HuH-7.5 (cell line): Measurements from ENCODE around the gene TGFB2.

Source experiments
- DNase-seq: peaks from one replicate; pipeline ENCODE4 v3.0.0; 2011; ENCODE audit warnings: low spot score

Gene TGFB2

GRCh38 chr1:218488986-218489385 is 143.8 kb downstream of the TGFB2 start:
- DNase-seq = no peak

- DNase-seq = no peak
Observed at GRCh38 chr1:218490406-218490922, 145.3 kb downstream of the TGFB2 start.

- no peak for DNase-seq
Observed at GRCh38 chr1:218492874-218493273, 147.7 kb downstream of the TGFB2 start.

DNA sequence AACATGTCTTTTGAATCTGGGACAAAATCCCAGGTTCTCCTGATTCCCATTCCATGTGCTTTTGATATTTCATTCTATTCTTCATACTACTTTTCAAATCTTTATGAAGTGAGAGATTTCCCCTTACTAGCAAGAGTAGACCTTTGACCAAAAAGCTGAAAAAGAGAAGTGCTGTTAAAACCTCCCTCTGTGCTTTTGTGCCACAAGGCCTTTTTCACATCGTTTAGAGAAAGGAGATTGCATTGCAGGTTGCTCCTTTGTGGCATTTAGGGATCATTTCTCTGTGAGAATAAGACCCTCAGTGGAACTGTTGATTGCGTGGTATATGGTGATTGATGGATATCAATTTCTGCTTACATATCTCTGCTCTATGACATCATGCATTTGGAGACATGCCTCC is 148.8 kb downstream of the TGFB2 start:
- no peak for DNase-seq
